Fibroblast of lung (primary cell): ENCODE results near the gene CALCOCO1.

Experiments
- EZH2 ChIP-seq: IDR thresholded peaks from 2 replicates; pipeline ENCODE4 v1.5.1; 2012; ENCODE audit warnings: low read length, control low read depth, mild to moderate bottlenecking; ENCODE audit errors: missing control alignments
- TF ChIP-seq, protein P1 (sequence below), 2 donors: IDR thresholded peaks in 1 of 2; conservative IDR thresholded peaks in 1 of 2; 1 replicate in 1 of 2; 2 replicates in 1 of 2; pipeline ENCODE4 v1.5.1; 2011 to 2012; ENCODE audit warnings: low read length in 2 of 2, control low read depth in 1 of 2, inconsistent platforms in 1 of 2, low read depth in 1 of 2, mild to moderate bottlenecking in 1 of 2

DNA sequence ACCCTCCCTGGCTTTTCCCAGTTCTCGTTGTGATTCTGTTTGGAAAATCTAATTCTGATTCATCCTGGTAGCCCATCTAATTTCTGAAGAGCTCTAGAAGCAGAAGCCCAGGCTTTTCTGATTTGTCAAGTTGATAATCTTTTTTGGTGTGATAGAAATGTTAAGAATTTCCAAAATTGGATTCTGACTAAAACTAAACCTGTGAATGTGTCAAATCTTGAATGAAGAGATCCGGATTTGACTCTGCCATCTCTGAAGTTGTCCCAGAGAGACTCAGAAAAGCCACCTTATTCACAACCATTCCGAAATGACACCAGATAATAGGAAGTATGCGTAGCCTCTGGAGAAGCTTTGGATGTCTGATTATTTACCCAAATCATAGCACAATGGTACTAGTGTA is 37.4 kb upstream of the CALCOCO1 start:
- TF ChIP-seq, protein P1, sequence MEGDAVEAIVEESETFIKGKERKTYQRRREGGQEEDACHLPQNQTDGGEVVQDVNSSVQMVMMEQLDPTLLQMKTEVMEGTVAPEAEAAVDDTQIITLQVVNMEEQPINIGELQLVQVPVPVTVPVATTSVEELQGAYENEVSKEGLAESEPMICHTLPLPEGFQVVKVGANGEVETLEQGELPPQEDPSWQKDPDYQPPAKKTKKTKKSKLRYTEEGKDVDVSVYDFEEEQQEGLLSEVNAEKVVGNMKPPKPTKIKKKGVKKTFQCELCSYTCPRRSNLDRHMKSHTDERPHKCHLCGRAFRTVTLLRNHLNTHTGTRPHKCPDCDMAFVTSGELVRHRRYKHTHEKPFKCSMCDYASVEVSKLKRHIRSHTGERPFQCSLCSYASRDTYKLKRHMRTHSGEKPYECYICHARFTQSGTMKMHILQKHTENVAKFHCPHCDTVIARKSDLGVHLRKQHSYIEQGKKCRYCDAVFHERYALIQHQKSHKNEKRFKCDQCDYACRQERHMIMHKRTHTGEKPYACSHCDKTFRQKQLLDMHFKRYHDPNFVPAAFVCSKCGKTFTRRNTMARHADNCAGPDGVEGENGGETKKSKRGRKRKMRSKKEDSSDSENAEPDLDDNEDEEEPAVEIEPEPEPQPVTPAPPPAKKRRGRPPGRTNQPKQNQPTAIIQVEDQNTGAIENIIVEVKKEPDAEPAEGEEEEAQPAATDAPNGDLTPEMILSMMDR (conservative IDR thresholded peaks at IDR 0.05 in 1 of 2, IDR thresholded peaks at IDR 0.05 in 1 of 2; ENCODE audit: low read depth in 1 of 2, low read length in 2 of 2): no peak
- TF ChIP-seq EZH2: no peak
